ENCODE results near the gene CABP1.

DNA sequence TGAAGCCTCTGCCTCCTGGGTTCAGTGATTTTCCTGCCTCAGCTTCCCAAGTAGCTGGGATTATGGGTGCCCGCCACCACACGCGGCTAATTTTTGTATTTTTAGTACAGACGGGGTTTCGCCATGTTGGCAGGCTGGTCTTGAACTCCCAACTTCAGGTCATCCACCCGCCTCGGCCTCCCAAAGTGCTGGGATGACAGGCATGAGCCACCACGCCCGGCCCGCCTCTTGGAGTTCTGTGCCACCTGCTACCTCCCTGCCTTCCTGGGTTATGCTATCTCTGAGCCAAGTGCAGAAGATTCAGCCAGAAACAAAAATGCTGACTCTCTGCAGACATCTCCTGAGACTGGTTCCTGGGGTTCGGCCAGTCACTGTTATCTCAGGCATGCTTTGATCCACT lies 13.2 kb downstream of the CABP1 start:
- TF ChIP-seq EZH2 (IDR thresholded peaks at IDR 0.05) (no peak), POLR2AphosphoS5 (IDR thresholded peaks at IDR 0.05; ENCODE audit: borderline replicate concordance, low read depth, low read length) (no peak), FOXP2 (optimal IDR thresholded peaks at IDR 0.05; ENCODE audit: control extremely low read depth, extremely low read length, insufficient read depth) (no peak)

Measured in SK-N-MC (cell line).